ENCODE measurements around the gene ABCC1.
"Not testable (repeated sequence)": the region's sequence is repeated elsewhere in the genome, so short reads cannot be mapped to it uniquely, and the experiment has no call there.

ABCC1 gene

DNA sequence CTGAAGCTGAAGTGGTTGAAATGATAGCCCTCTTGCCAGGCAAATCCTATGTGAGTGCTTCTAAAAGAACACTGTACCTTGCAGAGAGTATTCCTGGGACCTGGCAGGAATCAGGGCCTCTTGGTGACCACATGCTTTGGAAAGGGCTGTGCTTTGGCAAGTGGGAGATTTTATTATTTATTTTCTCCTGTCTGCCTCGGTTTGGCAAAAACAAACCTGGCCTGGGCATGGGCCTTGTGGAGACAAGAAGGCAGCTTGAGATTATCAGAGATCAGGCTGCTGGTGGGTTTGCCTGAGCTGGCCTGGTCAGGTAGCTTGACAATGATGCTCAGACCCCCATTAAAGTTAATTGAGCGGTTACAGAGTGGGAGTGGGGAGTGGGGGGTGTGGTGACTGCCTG is 24.6 kb downstream of the ABCC1 start:
- DNase-seq (ENCODE audit: low read depth), result no peak
- no peak overlapping the region for H3K4me3 ChIP-seq (replicated peaks; ENCODE audit: low read depth, low read length)
- TF ChIP-seq, protein P1, sequence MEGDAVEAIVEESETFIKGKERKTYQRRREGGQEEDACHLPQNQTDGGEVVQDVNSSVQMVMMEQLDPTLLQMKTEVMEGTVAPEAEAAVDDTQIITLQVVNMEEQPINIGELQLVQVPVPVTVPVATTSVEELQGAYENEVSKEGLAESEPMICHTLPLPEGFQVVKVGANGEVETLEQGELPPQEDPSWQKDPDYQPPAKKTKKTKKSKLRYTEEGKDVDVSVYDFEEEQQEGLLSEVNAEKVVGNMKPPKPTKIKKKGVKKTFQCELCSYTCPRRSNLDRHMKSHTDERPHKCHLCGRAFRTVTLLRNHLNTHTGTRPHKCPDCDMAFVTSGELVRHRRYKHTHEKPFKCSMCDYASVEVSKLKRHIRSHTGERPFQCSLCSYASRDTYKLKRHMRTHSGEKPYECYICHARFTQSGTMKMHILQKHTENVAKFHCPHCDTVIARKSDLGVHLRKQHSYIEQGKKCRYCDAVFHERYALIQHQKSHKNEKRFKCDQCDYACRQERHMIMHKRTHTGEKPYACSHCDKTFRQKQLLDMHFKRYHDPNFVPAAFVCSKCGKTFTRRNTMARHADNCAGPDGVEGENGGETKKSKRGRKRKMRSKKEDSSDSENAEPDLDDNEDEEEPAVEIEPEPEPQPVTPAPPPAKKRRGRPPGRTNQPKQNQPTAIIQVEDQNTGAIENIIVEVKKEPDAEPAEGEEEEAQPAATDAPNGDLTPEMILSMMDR (IDR thresholded peaks at IDR 0.05; ENCODE audit: low read length, missing control alignments), result no peak

DNA sequence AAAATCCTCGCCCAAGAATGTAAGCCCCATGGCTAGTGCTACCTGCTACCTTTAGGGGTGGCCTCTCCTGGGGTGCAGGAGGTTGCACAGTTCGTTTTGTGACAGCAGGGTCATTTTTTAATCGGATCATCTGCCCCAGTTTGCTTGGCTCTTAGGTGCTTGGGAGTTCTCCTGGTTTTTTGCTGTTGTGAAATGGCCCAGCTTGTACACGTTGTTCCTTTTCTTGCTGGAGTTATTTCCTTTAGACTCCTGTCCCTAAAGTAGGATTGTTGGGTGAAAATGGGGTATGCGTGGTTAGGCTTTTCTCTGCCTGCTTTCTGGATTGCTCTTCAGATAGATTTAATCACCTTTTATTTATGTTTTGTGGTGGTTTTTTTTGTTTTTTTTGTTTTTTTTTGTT is 25.8 kb downstream of the ABCC1 start:
- TF ChIP-seq, protein P1 (IDR thresholded peaks at IDR 0.05; ENCODE audit: low read length, missing control alignments), result no peak
- DNase-seq (ENCODE audit: low read depth), result no peak
- no peak overlapping the region for H3K4me3 ChIP-seq (replicated peaks; ENCODE audit: low read depth, low read length)

DNA sequence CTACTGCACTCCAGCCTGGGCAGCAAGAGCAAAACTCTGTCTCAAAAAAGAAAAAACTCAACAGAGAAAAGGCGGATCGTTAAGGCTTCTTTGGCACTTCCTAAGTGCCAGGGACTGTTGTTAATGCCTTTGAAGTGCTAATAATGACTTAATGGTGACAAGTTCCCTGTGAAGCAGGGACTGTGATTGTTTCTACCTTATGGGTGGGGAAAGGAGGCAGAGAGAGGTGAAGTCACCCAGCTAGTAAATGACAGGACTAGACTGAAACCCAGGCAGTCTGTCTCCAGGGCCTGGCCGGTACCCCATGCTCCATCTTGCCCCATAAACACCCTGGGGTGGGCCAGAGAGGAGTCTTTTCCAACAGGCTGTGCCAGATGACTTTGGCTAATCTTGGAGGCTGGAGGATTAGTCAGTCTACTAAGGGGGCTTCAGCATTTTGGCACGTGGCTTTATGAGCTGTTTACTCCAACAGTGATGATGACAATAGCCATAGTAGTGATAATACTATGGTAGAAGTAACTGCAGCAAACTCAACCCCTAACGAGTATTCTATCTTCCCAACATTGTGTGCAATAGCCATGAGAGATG is 26.9 kb downstream of the ABCC1 start:
- no peak for DNase-seq (ENCODE audit: low read depth)
- TF ChIP-seq, protein P1 (IDR thresholded peaks at IDR 0.05; ENCODE audit: low read length, missing control alignments), result no peak
- H3K4me3 ChIP-seq (replicated peaks; ENCODE audit: low read depth, low read length), result no peak overlapping the region

DNA sequence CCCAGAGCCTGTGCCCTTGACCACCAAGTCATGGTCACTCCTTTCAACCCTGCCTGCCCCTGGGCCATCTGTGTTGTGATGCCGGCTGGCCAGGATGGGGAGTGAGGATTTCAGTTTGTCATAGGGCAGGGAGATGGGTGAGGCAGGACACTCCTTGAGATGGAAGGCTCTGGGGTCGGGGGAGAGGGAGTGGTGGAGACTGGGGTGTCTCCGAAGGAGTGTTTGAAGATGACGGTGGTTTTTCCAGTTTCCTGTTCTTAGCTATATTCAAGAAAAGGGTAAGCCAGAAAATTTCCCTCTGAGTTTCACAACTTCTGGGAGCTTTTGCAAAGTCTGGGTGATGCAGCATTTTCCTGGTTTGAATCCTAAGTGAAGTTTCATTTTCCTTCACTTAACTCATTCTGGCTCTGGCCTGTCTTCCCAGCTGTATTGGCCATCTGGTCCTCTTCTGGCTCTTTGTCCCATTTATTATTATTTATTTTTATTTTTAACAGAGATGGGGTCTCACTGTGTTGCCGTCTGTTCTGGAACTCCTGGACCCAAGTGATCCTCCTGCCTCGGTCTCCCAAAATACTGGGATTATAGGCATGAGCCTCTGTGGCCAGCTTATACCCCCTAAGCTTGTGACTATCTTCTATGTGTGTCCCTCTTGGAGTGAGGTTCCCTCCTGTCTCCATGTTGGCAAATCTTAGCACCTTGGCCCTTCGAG is 27.7 kb downstream of the ABCC1 start:
- TF ChIP-seq, protein P1 (IDR thresholded peaks at IDR 0.05; ENCODE audit: low read length, missing control alignments), result no peak
- peak; percentile 91 for DNase-seq (ENCODE audit: low read depth)
- H3K4me3 ChIP-seq (replicated peaks; ENCODE audit: low read depth, low read length), result no peak overlapping the region

DNA sequence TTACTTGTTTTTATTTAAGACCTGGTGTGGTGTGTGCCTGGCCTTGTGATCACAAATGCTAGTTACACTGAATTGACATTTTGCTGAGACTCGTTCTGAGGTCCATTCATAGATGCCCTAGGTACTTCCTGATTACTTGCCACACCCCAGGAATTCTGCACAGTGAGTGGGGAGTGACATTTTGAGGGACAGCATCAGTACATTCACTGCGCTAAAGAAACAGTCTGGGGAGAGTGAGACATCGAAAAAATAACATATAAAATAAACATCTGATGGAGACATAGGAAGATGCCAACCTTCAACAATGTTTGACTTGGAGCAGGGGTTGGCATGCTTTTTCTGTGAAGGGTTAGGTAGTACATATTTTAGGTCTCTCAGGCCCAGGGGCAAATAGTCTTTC is 30.4 kb downstream of the ABCC1 start:
- DNase-seq (ENCODE audit: low read depth), result no peak
- TF ChIP-seq, protein P1 (IDR thresholded peaks at IDR 0.05; ENCODE audit: low read length, missing control alignments), result no peak
- H3K4me3 ChIP-seq (replicated peaks; ENCODE audit: low read depth, low read length), result no peak overlapping the region

DNA sequence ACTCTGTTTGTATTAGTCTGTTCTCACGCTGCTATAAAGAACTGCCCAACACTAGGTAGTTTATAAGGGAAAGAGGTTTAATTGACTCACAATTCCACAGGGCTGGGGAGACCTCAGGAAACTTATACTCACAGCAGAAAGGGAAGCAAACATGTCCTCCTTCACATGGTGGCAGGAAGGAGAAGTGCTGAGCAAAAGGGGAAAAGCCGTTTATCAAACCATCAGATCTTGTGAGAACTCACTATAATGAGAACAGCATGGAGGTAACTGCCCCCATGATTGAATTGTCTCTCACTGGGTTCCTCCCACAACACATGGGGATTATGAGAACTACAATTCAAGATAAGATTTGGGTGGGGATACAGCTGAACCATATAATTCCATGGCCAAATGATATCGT is 30.9 kb downstream of the ABCC1 start:
- no peak overlapping the region for H3K4me3 ChIP-seq (replicated peaks; ENCODE audit: low read depth, low read length)
- no peak for DNase-seq (ENCODE audit: low read depth)
- TF ChIP-seq, protein P1 (IDR thresholded peaks at IDR 0.05; ENCODE audit: low read length, missing control alignments), result no peak

DNA sequence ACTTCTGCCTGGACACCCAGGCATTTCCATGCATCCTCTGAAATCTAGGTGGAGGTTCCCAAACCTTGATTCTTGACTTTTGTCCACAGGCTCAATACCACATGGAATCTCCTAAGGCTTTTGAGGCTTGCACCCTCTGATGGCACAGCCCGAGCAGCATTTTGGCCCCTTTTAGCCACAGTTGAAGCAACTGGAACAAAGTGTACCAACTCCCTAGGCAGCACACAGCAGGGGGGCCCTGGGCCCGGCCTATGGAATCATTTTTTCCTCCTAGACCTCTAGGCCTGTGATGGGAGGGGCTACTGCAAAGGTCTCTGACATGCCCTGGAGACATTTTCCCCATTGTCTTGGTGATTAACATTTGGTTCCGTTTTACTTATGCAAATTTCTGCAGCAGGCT is 32.0 kb downstream of the ABCC1 start:
- DNase-seq (ENCODE audit: low read depth), result no peak
- TF ChIP-seq, protein P1 (IDR thresholded peaks at IDR 0.05; ENCODE audit: low read length, missing control alignments), result no peak
- H3K4me3 ChIP-seq (replicated peaks; ENCODE audit: low read depth, low read length), result no peak overlapping the region

DNA sequence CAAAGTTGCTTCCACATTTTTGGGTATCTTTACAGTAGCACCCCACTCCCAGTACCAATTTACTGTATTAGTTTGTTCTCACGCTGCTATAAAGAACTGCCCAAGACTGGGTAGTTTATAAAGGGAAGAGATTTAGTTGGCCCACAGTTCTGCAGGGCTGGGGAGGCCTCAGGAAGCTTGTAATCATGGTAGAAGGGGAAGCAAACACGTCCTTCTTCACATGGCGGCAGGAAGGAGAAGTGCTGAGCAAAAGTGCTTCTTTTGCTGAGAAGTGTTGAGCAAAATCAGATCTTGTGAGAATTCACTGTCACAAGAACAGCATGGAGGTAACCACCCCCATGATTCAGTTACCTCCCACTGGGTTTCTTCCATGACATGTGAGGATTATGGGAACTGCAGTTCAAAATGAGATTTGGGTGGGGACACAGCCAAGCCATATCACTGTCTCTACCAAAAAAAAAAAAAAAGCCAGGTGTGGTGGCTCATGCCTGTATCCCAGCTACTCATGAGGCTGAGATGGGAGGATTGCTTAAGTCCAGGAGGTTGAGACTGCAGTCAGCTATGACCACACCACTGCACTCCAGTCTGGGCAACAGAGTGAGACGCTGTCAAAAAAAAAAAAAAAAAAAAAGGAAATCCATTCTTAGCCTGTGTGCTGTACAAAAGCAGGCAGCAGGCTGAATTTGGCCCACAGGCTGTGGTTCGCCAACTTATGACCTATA is 32.9 kb downstream of the ABCC1 start:
- not testable (repeated sequence) for DNase-seq (ENCODE audit: low read depth); H3K4me3 ChIP-seq (replicated peaks; ENCODE audit: low read depth, low read length)
